NCI-H2107 (cell line): Measurements from ENCODE around the gene NOD2.

Experiments used
- DNase-seq: peaks from one replicate; lab custom pipeline; 2025; lab: John Stamatoyannopoulos, UW

Gene NOD2

GRCh38 chr16:50670476-50670875 lies 22.9 kb upstream of the NOD2 start:
- no peak for DNase-seq

GRCh38 chr16:50671644-50672260 lies 21.7 kb upstream of the NOD2 start:
- DNase-seq: no peak

- DNase-seq: no peak
These were observed 19.7 kb upstream of the NOD2 start for GRCh38 chr16:50673496-50674275.

GRCh38 chr16:50674831-50675230 lies 18.6 kb upstream of the NOD2 start:
- no peak for DNase-seq

- DNase-seq: no peak
These were observed 17.5 kb upstream of the NOD2 start for GRCh38 chr16:50675686-50676610.

- DNase-seq: no peak
These were observed 16.7 kb upstream of the NOD2 start for GRCh38 chr16:50676684-50677225.

GRCh38 chr16:50677351-50677750 lies 16.1 kb upstream of the NOD2 start:
- no peak for DNase-seq

GRCh38 chr16:50678531-50678930 lies 14.9 kb upstream of the NOD2 start:
- DNase-seq: no peak

- no peak for DNase-seq
These were observed 14.1 kb upstream of the NOD2 start for GRCh38 chr16:50679266-50679665.

GRCh38 chr16:50679676-50680555 lies 13.5 kb upstream of the NOD2 start:
- no peak for DNase-seq

- DNase-seq: no peak
These were observed 12.9 kb upstream of the NOD2 start for GRCh38 chr16:50680556-50680893.

GRCh38 chr16:50681021-50681885 lies 12.2 kb upstream of the NOD2 start, which contains the start of gene SNX20:
Gene SNX20 (minus strand): TSS chr16:50681312. CDS start chr16:50677526, 3,786 bp downstream.
- no peak for DNase-seq

- no peak for DNase-seq
These were observed 9.6 kb upstream of the NOD2 start for GRCh38 chr16:50683689-50684374.

- no peak for DNase-seq
These were observed 8.5 kb upstream of the NOD2 start for GRCh38 chr16:50684823-50685461.

GRCh38 chr16:50685462-50686063 lies 7.8 kb upstream of the NOD2 start:
- DNase-seq: no peak

GRCh38 chr16:50688083-50688482 lies 5.3 kb upstream of the NOD2 start:
- DNase-seq: no peak

- DNase-seq: no peak
These were observed 4.5 kb upstream of the NOD2 start for GRCh38 chr16:50688867-50689266.

GRCh38 chr16:50690177-50690576 lies 3.2 kb upstream of the NOD2 start:
- DNase-seq: no peak

- DNase-seq: no peak
These were observed 785 bp upstream of the NOD2 start for GRCh38 chr16:50692644-50692998.
